ENCODE data around the gene SLC17A4.

DNA sequence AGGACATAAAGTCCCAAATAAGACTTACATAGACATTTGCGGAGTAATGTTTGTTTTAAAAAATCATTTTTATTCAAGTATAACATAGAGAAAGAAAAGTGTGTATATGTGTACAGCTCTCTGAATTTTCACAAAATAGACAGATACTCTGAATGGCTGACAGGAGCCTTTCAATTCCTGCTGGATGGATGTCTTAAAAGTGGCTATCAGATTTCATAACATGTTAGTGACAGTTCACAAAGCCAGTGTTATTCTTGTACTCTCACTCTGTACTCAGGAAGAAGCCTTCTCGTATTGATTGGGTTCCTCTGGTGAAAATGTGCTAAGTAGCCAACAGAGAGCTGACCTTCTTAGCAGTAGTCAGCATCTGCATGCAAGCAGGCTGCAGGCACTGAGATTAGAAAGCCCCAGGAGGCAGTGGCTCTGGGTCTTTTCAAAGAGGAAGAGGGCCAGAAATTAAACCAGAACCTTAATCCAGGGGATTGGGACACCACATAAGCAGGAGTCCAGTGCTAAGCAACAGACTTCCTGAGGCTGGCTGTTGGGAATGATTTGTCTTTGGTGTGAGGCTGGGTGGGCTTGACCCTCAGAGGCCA is 19.7 kb downstream of the SLC17A4 start:
- TF ChIP-seq, protein P1, sequence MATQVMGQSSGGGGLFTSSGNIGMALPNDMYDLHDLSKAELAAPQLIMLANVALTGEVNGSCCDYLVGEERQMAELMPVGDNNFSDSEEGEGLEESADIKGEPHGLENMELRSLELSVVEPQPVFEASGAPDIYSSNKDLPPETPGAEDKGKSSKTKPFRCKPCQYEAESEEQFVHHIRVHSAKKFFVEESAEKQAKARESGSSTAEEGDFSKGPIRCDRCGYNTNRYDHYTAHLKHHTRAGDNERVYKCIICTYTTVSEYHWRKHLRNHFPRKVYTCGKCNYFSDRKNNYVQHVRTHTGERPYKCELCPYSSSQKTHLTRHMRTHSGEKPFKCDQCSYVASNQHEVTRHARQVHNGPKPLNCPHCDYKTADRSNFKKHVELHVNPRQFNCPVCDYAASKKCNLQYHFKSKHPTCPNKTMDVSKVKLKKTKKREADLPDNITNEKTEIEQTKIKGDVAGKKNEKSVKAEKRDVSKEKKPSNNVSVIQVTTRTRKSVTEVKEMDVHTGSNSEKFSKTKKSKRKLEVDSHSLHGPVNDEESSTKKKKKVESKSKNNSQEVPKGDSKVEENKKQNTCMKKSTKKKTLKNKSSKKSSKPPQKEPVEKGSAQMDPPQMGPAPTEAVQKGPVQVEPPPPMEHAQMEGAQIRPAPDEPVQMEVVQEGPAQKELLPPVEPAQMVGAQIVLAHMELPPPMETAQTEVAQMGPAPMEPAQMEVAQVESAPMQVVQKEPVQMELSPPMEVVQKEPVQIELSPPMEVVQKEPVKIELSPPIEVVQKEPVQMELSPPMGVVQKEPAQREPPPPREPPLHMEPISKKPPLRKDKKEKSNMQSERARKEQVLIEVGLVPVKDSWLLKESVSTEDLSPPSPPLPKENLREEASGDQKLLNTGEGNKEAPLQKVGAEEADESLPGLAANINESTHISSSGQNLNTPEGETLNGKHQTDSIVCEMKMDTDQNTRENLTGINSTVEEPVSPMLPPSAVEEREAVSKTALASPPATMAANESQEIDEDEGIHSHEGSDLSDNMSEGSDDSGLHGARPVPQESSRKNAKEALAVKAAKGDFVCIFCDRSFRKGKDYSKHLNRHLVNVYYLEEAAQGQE (IDR thresholded peaks at IDR 0.05; ENCODE audit: borderline replicate concordance), result no peak
- TF ChIP-seq, protein P2, sequence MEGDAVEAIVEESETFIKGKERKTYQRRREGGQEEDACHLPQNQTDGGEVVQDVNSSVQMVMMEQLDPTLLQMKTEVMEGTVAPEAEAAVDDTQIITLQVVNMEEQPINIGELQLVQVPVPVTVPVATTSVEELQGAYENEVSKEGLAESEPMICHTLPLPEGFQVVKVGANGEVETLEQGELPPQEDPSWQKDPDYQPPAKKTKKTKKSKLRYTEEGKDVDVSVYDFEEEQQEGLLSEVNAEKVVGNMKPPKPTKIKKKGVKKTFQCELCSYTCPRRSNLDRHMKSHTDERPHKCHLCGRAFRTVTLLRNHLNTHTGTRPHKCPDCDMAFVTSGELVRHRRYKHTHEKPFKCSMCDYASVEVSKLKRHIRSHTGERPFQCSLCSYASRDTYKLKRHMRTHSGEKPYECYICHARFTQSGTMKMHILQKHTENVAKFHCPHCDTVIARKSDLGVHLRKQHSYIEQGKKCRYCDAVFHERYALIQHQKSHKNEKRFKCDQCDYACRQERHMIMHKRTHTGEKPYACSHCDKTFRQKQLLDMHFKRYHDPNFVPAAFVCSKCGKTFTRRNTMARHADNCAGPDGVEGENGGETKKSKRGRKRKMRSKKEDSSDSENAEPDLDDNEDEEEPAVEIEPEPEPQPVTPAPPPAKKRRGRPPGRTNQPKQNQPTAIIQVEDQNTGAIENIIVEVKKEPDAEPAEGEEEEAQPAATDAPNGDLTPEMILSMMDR (IDR thresholded peaks at IDR 0.05; ENCODE audit: poor library complexity, severe bottlenecking), result no peak
- peak; percentile 95 for TF ChIP-seq EP300 (conservative IDR thresholded peaks at IDR 0.05; ENCODE audit: poor library complexity, severe bottlenecking)
- TF ChIP-seq RAD21 (conservative IDR thresholded peaks at IDR 0.05), result no peak
- peak; percentile 83 for TF ChIP-seq POLR2AphosphoS5 (IDR thresholded peaks at IDR 0.05)
- TF ChIP-seq TAF1 (IDR thresholded peaks at IDR 0.05; ENCODE audit: low read depth), result no peak
